ENCODE results near the gene BCAS4. TPM values are rescaled to one million over a fixed set of nuclear protein-coding genes. Genes with fewer than 3 reads are reported as not detected.

Gene BCAS4
- total RNA-seq, 1 donor from 2014 or later = 6.5 TPM

DNA sequence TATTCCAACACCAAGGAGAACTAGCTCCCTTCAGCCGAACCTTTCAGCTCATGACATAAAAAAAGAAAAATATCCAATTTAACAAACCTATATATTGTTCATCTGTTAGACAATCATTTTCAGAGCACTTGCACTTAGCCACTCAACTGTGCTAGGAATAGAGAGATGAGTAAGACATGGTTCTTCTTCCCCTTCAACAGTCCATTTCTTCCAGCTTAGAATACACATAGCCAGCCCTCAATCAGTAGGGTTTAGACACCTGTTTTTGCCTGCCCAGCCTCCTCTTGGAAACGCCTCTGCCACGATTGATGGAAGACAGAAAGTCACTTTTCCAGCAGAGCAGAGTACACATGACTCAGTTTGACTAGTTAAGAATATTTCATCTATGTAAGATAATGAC is 114.6 kb downstream of the BCAS4 start:
- DNase-seq (ENCODE audit: low spot score) = no peak

DNA sequence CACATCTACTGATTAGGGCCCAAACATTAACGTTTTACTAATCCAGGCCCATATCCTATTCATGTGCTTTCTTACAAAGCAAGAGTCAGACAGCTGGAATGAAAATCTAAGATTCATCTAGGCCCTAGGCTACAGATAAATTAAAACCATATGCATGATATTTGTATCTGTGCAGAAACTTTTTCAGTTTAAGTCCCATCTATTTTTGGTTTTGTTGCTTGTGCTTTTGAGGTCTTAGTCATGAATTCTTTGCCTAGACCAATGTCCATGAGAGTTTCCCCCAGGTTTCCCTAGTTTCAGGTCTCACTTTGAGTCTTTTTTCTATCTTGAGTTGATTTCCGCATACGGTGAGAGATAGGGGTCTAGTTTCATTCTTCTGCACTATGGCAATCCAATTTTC is 116.2 kb downstream of the BCAS4 start:
- peak; percentile 65 for DNase-seq (ENCODE audit: low spot score)

DNA sequence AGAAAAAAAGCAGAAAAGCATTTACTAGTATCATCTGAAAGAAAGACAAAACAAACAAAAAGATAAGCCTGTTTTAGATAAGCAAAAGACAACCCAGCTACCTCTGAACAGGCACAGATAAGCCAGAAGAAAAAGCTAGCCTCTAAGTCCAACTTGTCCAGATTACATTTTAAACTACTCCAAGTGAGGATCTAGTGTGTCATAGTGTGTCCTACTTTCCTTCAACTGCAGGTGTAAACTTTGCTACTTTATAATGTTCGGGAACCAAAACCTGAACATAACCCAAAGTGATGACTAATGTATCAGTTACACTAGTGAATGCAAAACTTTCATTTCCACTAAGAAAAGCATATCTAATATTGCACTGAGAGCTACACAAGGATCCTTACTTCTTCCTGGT is 116.9 kb downstream of the BCAS4 start:
- DNase-seq (ENCODE audit: low spot score) = no peak

DNA sequence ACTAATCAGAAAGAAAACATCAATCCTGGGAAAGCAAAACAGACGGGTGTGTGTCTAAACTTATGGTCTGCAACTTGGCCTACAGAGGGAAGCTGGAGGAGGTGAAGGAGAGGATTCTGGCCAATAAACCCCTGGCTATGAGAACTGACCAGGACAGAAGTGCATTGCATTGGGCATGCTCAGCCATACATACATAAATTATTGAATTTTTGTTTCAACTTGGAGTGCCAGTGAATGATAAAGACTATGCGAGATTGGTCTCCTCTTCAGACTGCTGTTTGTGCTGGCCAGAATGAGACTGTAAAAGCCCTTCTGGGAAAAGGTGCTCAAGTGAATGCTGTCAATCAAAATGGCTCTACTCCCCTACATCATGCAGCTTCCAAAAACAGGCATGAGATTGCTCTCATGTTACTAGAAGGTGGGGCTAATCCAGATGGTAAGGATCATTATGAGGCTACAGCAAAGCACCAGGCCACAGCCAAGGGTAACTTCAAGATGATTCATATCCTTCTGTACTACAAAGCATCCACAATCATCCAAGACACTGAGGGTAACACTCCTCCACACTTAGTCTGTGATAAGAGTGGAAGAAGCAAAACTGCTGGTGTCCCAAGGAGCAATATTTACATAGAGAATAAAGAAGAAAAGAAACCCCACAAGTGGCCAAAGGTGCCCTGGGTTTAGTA is 119.0 kb downstream of the BCAS4 start:
- DNase-seq (ENCODE audit: low spot score) = peak; percentile 34

DNA sequence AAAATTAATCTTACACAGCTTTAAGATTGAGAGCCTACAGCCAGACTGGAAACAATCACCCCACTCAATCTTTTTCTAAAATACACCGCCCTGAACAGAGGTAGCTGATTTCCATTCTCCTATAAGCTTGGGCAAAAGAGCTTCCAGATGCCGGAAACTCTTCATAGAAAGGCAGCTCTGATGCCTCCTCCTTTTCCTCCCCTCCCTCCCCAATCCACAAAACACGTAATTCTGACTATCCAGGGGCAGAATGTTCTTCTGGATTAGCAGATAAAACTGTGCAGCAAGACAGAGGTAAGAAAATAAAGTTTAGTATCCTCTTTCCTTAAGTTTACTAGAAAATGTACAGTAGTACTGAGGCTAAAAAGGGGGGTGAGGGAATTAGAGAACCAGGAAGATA is 120.6 kb downstream of the BCAS4 start:
- peak; percentile 71 for DNase-seq (ENCODE audit: low spot score)

DNA sequence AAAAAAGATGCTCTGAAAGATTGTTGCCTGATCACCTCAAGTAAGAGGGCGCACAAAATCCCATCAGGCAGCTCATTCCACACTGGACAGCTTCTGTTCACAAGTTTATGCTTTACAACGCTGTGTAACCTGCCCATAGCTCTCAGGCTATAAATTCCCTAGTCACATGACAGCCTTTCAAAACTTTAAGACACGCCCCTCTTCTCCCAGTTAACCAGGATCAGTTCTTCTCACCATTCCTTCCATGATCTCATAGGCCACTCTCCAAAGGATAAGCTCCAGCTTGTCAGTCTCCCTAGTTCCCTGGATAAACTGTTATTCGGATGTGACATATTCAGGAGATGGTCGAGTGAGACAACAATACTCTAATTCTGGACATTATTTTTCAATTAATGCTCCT is 121.4 kb downstream of the BCAS4 start:
- peak; percentile 60 for DNase-seq (ENCODE audit: low spot score)

DNA sequence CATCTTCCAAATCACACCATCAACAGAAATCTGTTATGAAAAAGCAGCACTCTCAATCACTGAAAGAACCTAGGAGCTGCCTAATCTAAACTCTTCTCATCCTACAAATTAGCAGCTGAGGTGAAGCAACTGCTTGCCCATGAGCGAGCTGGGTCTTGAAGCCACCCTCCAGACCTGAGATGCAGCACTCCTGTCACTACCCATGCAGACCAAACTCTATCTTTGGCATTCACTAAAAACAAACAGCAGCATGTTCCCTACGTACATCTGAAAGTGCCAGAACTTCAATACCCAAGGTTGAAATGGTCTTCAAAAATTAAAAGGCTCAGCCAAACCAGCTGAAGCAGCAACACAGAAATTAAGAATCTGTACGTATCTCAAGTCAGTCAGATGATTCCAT is 122.1 kb downstream of the BCAS4 start:
- no peak for DNase-seq (ENCODE audit: low spot score)

DNA sequence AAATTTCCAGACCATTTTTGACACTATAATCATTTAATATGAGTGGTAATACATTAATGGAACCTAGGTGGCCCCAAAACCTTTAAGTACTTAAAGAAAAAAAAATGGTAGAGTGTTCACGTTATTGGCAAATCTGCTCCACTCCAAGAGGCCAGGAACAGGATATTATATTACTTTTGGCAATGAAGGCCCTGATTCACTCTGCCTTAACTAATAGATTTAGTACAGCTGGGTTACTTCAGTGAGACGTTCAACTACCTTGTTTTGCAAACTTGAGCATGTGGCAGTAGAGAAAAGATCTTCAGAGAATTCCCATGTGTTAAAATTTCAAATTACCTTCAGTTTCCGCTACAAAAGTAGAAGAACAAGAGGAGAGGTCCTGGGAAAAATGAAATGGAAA is 123.5 kb downstream of the BCAS4 start:
- no peak for DNase-seq (ENCODE audit: low spot score)

DNA sequence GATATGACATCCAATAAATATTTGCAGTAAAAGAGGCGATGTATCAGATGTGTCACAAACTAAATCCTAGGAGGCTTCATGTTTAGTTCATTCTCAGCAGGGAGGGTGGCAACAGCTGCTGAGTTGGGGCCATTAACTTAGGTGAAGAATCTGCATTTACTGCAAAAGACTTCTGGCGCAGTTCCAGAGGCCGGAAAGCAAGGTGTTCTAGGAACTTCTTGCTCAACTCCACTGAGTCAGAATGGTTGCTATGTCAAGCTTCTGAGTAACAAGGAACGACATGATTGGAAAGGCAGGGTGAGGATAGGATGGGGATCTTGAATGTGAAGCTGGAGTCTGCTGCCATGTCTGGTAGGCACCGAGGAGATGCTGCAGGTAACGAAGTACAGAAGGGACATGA is 124.7 kb downstream of the BCAS4 start:
- DNase-seq (ENCODE audit: low spot score) = no peak

DNA sequence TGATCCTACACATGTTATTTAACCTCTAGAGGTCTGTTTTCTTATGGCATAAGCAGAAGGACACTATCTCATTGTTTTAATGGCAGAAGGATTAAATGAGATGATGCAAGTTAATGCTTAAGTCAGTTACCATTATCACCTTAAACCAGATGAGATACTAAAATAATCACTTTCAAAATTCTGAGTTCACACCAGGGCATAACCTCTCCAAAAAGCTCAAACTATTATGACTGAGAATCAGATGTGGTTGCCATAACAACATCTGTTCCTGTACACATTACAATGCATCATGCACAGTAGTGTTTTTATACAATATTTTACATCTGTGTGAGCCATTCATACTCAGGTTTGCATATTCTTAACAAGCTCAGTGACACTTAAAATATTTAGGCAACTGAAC is 126.1 kb downstream of the BCAS4 start:
- no peak for DNase-seq (ENCODE audit: low spot score)

DNA sequence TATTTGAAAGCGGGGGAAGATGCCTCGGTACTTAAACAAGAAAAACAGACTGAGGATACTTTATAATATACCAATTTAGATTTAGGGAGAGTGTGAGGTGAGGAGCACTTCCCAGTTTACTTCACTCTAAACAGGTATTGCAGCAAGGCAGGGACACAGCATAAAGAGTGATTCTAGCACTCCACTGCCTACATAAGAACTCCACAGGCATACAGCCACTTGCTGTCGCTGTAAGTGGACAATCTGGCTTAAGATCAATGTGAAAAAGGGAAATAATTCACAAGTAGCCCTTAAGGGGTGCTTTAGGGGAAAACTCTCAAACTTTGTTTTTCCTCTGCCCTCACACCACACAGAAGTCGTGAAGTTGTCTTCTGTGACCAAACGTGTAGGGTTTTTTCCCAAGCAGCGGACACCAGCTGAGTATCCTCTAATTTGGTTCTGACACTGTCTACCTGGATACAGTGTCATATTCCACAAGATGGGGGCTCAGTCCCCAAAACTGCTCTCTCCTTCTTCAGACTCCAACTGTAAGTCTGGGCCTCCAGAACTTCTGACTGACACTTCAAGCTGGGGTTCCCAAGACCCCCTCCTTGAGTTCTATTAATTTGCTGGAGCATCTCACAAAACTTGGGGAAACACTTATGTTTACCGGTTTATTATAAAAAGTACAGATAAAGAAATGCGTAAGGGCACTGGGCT is 127.1 kb downstream of the BCAS4 start:
- no peak for DNase-seq (ENCODE audit: low spot score)

DNA sequence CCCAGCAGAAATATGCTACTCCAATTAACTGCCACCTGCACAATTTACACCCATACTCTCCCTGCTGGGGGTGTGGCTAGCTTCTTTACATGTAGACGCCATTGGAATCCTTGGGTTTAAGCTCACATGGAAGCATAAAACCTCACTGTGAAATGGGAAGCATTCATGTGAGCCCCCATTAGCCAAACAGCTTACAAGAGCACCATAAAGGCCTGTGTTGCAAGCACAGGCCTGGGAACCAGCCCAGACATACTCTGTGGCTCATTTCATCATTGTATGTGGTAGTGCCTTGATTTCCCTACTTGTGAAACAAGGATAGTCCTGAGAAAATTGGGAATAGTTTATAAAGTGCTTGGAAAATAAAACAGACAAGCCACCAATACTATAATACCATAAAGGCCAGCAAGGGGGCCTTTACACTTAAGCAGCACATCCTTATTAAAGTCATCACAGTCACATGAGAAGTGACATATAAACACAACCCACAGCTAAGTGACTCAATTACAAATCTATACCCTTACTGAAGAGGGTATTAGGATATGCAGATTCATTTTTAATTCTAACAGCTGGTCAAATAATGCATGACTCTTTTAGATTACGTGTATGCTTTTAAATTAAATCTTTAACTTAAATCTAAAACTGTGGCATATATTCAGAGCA is 129.5 kb downstream of the BCAS4 start:
- no peak for DNase-seq (ENCODE audit: low spot score)

DNA sequence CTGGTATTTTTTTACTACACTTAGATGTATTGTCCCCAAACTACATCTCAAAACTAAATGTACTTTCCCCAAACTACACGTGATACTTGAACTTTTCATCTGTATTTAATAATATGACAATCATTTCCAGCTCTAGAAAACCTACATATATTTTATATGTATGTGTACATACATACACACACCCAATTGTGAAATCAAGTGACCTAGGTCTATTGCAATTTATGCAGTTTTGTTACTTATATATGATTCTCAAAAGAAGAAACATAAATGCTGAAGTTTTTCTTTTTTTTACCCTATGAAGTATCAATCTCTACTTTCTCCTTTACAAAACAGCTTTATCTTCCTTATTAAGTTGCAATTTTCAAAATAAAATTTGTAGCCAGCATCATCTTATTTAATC is 131.7 kb downstream of the BCAS4 start:
- no peak for DNase-seq (ENCODE audit: low spot score)

Other genes starting within 250 kb of the BCAS4 start
- 1.9 TPM for gene RIPOR3, start 103.5 kb upstream of the BCAS4 start, total RNA-seq (ENCODE audit: insufficient read depth, low replicate concordance)
- 8.4 TPM for gene PARD6B, start 63.5 kb upstream of the BCAS4 start, total RNA-seq (ENCODE audit: insufficient read depth, low replicate concordance)
- 38.0 TPM for gene ADNP, start 136.4 kb downstream of the BCAS4 start, total RNA-seq (ENCODE audit: insufficient read depth, low replicate concordance)
- gene DPM1, start 163.5 kb downstream of the BCAS4 start, total RNA-seq (ENCODE audit: insufficient read depth, low replicate concordance) = 98.7 TPM
- 10.4 TPM for gene MOCS3, start 163.8 kb downstream of the BCAS4 start, total RNA-seq (ENCODE audit: insufficient read depth, low replicate concordance)
- 14.9 TPM for gene KCNG1, start 228.0 kb downstream of the BCAS4 start, total RNA-seq (ENCODE audit: insufficient read depth, low replicate concordance)

All from umbilical cord (tissue), 2 donors.